Osteocyte (in vitro differentiated cells): ENCODE results near the gene LPIN1. TPM values are rescaled to one million over a fixed set of nuclear protein-coding genes. Genes with fewer than 3 reads are reported as not detected.
"Not testable (repeated sequence)": the region's sequence is repeated elsewhere in the genome, so short reads cannot be mapped to it uniquely, and the experiment has no call there.

Experiments used
- DNase-seq: peaks from one replicate; pipeline ENCODE4 v3.0.0; 2021; ENCODE audit warnings: mixed read lengths; ENCODE audit not compliant: unreplicated experiment; ENCODE audit errors: extremely low spot score
- H3K27ac Mint-ChIP-seq: one replicate; pipeline ENCODE4 v1.8.0; 2021; ENCODE audit warnings: mild to moderate bottlenecking, mixed read lengths; ENCODE audit not compliant: unreplicated experiment
- H3K27me3 Mint-ChIP-seq: one replicate; pipeline ENCODE4 v1.8.0; 2021; ENCODE audit warnings: mixed read lengths; ENCODE audit not compliant: unreplicated experiment
- H3K36me3 Mint-ChIP-seq: one replicate; pipeline ENCODE4 v1.8.0; 2021; ENCODE audit warnings: mixed read lengths; ENCODE audit not compliant: unreplicated experiment
- H3K4me1 Mint-ChIP-seq: one replicate; pipeline ENCODE4 v1.8.0; 2021; ENCODE audit warnings: mixed read lengths; ENCODE audit not compliant: unreplicated experiment
- H3K4me3 Mint-ChIP-seq: one replicate; pipeline ENCODE4 v1.8.0; 2021; ENCODE audit warnings: mild to moderate bottlenecking, moderate library complexity, mixed read lengths; ENCODE audit not compliant: unreplicated experiment
- H3K9me3 Mint-ChIP-seq: one replicate; pipeline ENCODE4 v1.8.0; 2021; ENCODE audit warnings: mixed read lengths; ENCODE audit not compliant: unreplicated experiment
- CTCF ChIP-seq: fragments of 200-600 bp; sonication (generic); IDR thresholded peaks from 2 replicates; pipeline ENCODE4 v1.5.0; 2021; ENCODE audit warnings: antibody characterized with exemption, mild to moderate bottlenecking, moderate library complexity
- total RNA-seq: library from RNA; stranded (reverse); gene quantifications from 2 replicates; pipeline ENCODE4 v1.2.1, GENCODE V29; 2021

The LPIN1 gene
- total RNA-seq, 1 donor from 2014 or later = 26.7 TPM

GRCh38 chr2:11819235-11819729, 72.8 kb downstream of the LPIN1 start:
- H3K9me3 Mint-ChIP-seq = no peaks in the 10 kb centered on the region
- no peak overlapping the region for H3K4me3 Mint-ChIP-seq
- no peak overlapping the region for H3K27ac Mint-ChIP-seq
- TF ChIP-seq CTCF = no peak
- no peaks in the 10 kb centered on the region for H3K4me1 Mint-ChIP-seq
- H3K27me3 Mint-ChIP-seq = no peaks in the 10 kb centered on the region
- DNase-seq = no peak
- H3K36me3 Mint-ChIP-seq = peaks cover 41% of the 10 kb centered on the region

- peaks cover 42% of the 10 kb centered on the region for H3K36me3 Mint-ChIP-seq
- H3K4me3 Mint-ChIP-seq = no peak overlapping the region
- H3K27ac Mint-ChIP-seq = no peak overlapping the region
- no peaks in the 10 kb centered on the region for H3K27me3 Mint-ChIP-seq
- no peak for TF ChIP-seq CTCF
- DNase-seq = no peak
- peaks cover 6% of the 10 kb centered on the region for H3K4me1 Mint-ChIP-seq
- H3K9me3 Mint-ChIP-seq = no peaks in the 10 kb centered on the region
Observed at GRCh38 chr2:11820650-11821049, 74.2 kb downstream of the LPIN1 start.

- DNase-seq = no peak
- Mint-ChIP-seq H3K27ac (no peak overlapping the region), H3K4me1 (peaks cover 8% of the 10 kb centered on the region), H3K4me3 (no peak overlapping the region), H3K36me3 (peaks cover 39% of the 10 kb centered on the region), H3K27me3 (no peaks in the 10 kb centered on the region), H3K9me3 (no peaks in the 10 kb centered on the region)
- TF ChIP-seq CTCF = no peak
Observed at GRCh38 chr2:11821705-11822104, 75.3 kb downstream of the LPIN1 start.

GRCh38 chr2:11822359-11822745, 75.9 kb downstream of the LPIN1 start:
- H3K36me3 Mint-ChIP-seq = peaks cover 34% of the 10 kb centered on the region
- not testable (repeated sequence) for H3K27ac Mint-ChIP-seq, H3K27me3 Mint-ChIP-seq, DNase-seq, H3K4me1 Mint-ChIP-seq, H3K4me3 Mint-ChIP-seq, H3K9me3 Mint-ChIP-seq

GRCh38 chr2:11822746-11823451, 76.5 kb downstream of the LPIN1 start:
- Mint-ChIP-seq H3K4me3 (no peak overlapping the region), H3K9me3 (no peaks in the 10 kb centered on the region), H3K36me3 (peaks cover 33% of the 10 kb centered on the region), H3K27me3 (no peaks in the 10 kb centered on the region), H3K27ac (no peak overlapping the region), H3K4me1 (peaks cover 8% of the 10 kb centered on the region)
- no peak for TF ChIP-seq CTCF
- no peak for DNase-seq
